ENCODE results near the gene CHST9.
"Not testable (repeated sequence)": the region's sequence is repeated elsewhere in the genome, so short reads cannot be mapped to it uniquely, and the experiment has no call there.

CHST9 gene

GRCh38 chr18:27165412-27165811 is 19.7 kb downstream of the CHST9 start:
- no peak for DNase-seq (ENCODE audit: low read depth)

GRCh38 chr18:27164905-27165304 is 20.2 kb downstream of the CHST9 start:
- no peak for DNase-seq (ENCODE audit: low read depth)

- not testable (repeated sequence) for DNase-seq (ENCODE audit: low read depth)
Measured at GRCh38 chr18:27163197-27163716, 21.9 kb downstream of the CHST9 start.

- not testable (repeated sequence) for DNase-seq (ENCODE audit: low read depth)
Measured at GRCh38 chr18:27149240-27149639, 35.9 kb downstream of the CHST9 start.

GRCh38 chr18:27144672-27145071 is 40.4 kb downstream of the CHST9 start:
- no peak for DNase-seq (ENCODE audit: low read depth)

GRCh38 chr18:27143580-27144287 is 41.4 kb downstream of the CHST9 start:
- no peak for DNase-seq (ENCODE audit: low read depth)

GRCh38 chr18:27142891-27143290 is 42.2 kb downstream of the CHST9 start:
- DNase-seq (ENCODE audit: low read depth), result no peak

- no peak for DNase-seq (ENCODE audit: low read depth)
Measured at GRCh38 chr18:27141876-27142275, 43.2 kb downstream of the CHST9 start.

GRCh38 chr18:27138079-27138478 is 47.0 kb downstream of the CHST9 start:
- DNase-seq (ENCODE audit: low read depth), result no peak

GRCh38 chr18:27136208-27136535 is 48.9 kb downstream of the CHST9 start:
- no peak for DNase-seq (ENCODE audit: low read depth)

- no peak for DNase-seq (ENCODE audit: low read depth)
Measured at GRCh38 chr18:27135504-27136207, 49.5 kb downstream of the CHST9 start.

GRCh38 chr18:27130065-27130630 is 55.0 kb downstream of the CHST9 start:
- no peak for DNase-seq (ENCODE audit: low read depth)

- DNase-seq (ENCODE audit: low read depth), result no peak
Measured at GRCh38 chr18:27124196-27124595, 60.9 kb downstream of the CHST9 start.

GRCh38 chr18:27121108-27121507 is 64.0 kb downstream of the CHST9 start:
- no peak for DNase-seq (ENCODE audit: low read depth)

GRCh38 chr18:27120246-27120645 is 64.9 kb downstream of the CHST9 start:
- no peak for DNase-seq (ENCODE audit: low read depth)

GRCh38 chr18:27118973-27119372 is 66.1 kb downstream of the CHST9 start:
- DNase-seq (ENCODE audit: low read depth), result no peak

GRCh38 chr18:27114842-27115241 is 70.3 kb downstream of the CHST9 start:
- no peak for DNase-seq (ENCODE audit: low read depth)

- no peak for DNase-seq (ENCODE audit: low read depth)
Measured at GRCh38 chr18:27113358-27113757, 71.8 kb downstream of the CHST9 start.

GRCh38 chr18:27110319-27110718 is 74.8 kb downstream of the CHST9 start:
- DNase-seq (ENCODE audit: low read depth), result no peak

GRCh38 chr18:27109451-27109850 is 75.7 kb downstream of the CHST9 start:
- DNase-seq (ENCODE audit: low read depth), result no peak

- DNase-seq (ENCODE audit: low read depth), result no peak
Measured at GRCh38 chr18:27108842-27109241, 76.3 kb downstream of the CHST9 start.

GRCh38 chr18:27104743-27105142 is 80.4 kb downstream of the CHST9 start:
- no peak for DNase-seq (ENCODE audit: low read depth)

GRCh38 chr18:27094621-27095020 is 90.5 kb downstream of the CHST9 start:
- DNase-seq (ENCODE audit: low read depth), result no peak

Data from activated T-helper 1 cell treated with Interleukin-2 at 50 U/mL for 16 hours (primary cell).